Heart left ventricle (tissue), 16 donors: ENCODE results near the gene SHISA4. TPM values are rescaled to one million over a fixed set of nuclear protein-coding genes. Genes with fewer than 3 reads are reported as not detected.

Experiments used
- ATAC-seq, 4 donors: fragments of 200-7000 bp; cut with Tn5 transposase; one replicate each; pipeline ENCODE4 v1.9.1; 2020 to 2022; ENCODE audit warnings: moderate library complexity in 4 of 4, mild to moderate bottlenecking in 3 of 4, moderate number of reproducible peaks in 1 of 4
- DNase-seq, 5 donors: peaks; one replicate each; pipeline ENCODE4 v3.0.0-alpha.2; 2020
- H3K27ac ChIP-seq, 12 donors: fragments of 200-600 bp; sonication (generic) in 4 of 12; one replicate each; pipeline versions ENCODE4 v1.5.0 to v1.8.0; 2016 to 2022; ENCODE audit warnings: mild to moderate bottlenecking in 2 of 12
- H3K27me3 ChIP-seq, 9 donors: fragments of 200-600 bp; sonication (generic) in 2 of 9; one replicate each; pipeline versions ENCODE4 v1.5.1 to v1.8.0; 2016 to 2022; ENCODE audit warnings: mild to moderate bottlenecking in 3 of 9
- H3K36me3 ChIP-seq, 9 donors: fragments of 200-600 bp; sonication (generic) in 2 of 9; one replicate each; pipeline versions ENCODE4 v1.5.0 to v1.8.0; 2018 to 2022; ENCODE audit warnings: mild to moderate bottlenecking in 2 of 9
- H3K4me1 ChIP-seq, 12 donors: fragments of 200-600 bp; sonication (generic) in 4 of 12; one replicate each; pipeline versions ENCODE4 v1.5.0 to v1.8.0; 2016 to 2022; ENCODE audit warnings: mild to moderate bottlenecking in 3 of 12
- H3K4me3 ChIP-seq, 12 donors: fragments of 200-600 bp; sonication (generic) in 4 of 12; one replicate each; pipeline versions ENCODE4 v1.5.0 to v1.8.0; 2017 to 2022; ENCODE audit warnings: mild to moderate bottlenecking in 9 of 12, moderate library complexity in 4 of 12
- H3K9me3 ChIP-seq, 12 donors: fragments of 200-600 bp; sonication (generic) in 4 of 12; one replicate each; pipeline versions ENCODE4 v1.5.0 to v1.8.0; 2016 to 2022; ENCODE audit warnings: mild to moderate bottlenecking in 1 of 12
- CTCF ChIP-seq, 12 donors: fragments of 200-600 bp; sonication (generic) in 4 of 12; IDR thresholded peaks; one replicate each; pipeline versions ENCODE4 v1.5.0 to v1.8.0; 2018 to 2022; ENCODE audit warnings: antibody characterized with exemption in 12 of 12, mild to moderate bottlenecking in 5 of 12
- POLR2A ChIP-seq, 2 donors: fragments of 450-650 bp; IDR thresholded peaks; one replicate each; pipeline ENCODE4 v1.6.1; 2017; ENCODE audit warnings: antibody characterized with exemption in 2 of 2, mild to moderate bottlenecking in 2 of 2, moderate library complexity in 2 of 2
- WGBS, 4 donors: extraction: QIAGEN DNeasy Blood & Tissue Kit in 2 of 4; methylation state at CpG; one replicate each; pipeline versions ENCODE4 v1.1.5 to v1.1.7; 2013 to 2018; 5-methylcytosine and 5-hydroxymethylcytosine counted together
- intact Hi-C, 10 donors: fragments of 100-400 bp; cut with DNase I; formaldehyde crosslinking; loops; one replicate each; pipeline versions ENCODE4 v1.11.1 to v1.14.2; 2022
- polyA plus RNA-seq, 2 donors: library from polyadenylated mRNA; stranded (reverse); fragments of 200-250 nt; gene quantifications; one replicate each; pipeline ENCODE4 v1.2.3, GENCODE V29; 2013
- total RNA-seq, 9 donors: library from RNA; depleted of rRNA in 2 of 9; stranded (reverse); fragments of >200 nt in 2 of 9; fragmentation: NEBNext Ultra II Directional in 3 of 9; extraction: Animal tissue kit (Norgen Biotek cat#: 25700) in 3 of 9; gene quantifications; one replicate each; pipeline versions ENCODE4 v1.1.0 to v1.2.4, GENCODE V29; 2016 to 2023
- donor health status: ischemic (EF 13 %, LVEDD 7.1; RV severe dilation, severe dysfunction).
- donor health status: healthy with polysubstance abuse.
- donor health status: DM: no; HTN: yes; CAD: no.
- donor health status: DM: no; HTN: no; CAD: no.
- donor health status: ischemic (EF 25% LVEDD 6.9; RV normal size, moderate dysfunction).
- donor health status: ischemic (EF 25% LVEDD 5.7; RV mildly dilated, moderate dysfunction).
- donor health status: healthy.
- donor health status: DM: yes; HTN: yes; CAD: no.
- donor health status: ischemic (EF 35%, LVEDD 5.7; RV mildly dilated, moderate dysfunction).
- donor health status: nonischemic (EF 11% LVEDD 7.7; RV severe dilation, severe dysfunction).
- donor health status: DM: yes; HTN: yes; CAD: no.
- donor health status: PGD.
- donor health status: ischemic (EF 29% LVEDD 5.4; RV normal size, mild dysfunction).
- donor health status: nonischemic (EF 23%, LVEDD 6.1; RV moderate dilation, normal function).

Gene SHISA4
- total and polyA plus RNA-seq, 11 donors, result 53.2 to 262 (median 120) TPM

- Histone ChIP-seq H3K36me3 (no peaks in the 10 kb centered on the region), H3K27me3 (no peaks in the 10 kb centered on the region), H3K9me3 (no peaks in the 10 kb centered on the region), H3K4me3 (no peak overlapping the region), H3K27ac (peak overlapping the region in 1 of 12 donors; percentile 92), H3K4me1 (peaks cover 0 to 20% (median 6%) of the 10 kb centered on the region in 12 donors)
- WGBS, 4 donors, result 68 to 80% (median 74%) methylated on average over 4 of the region's 4 CpGs
- ATAC-seq (no peak), DNase-seq (no peak)
- intact Hi-C loops, result no loop called here
- no peak for TF ChIP-seq CTCF (IDR thresholded peaks at IDR 0.05)
- TF ChIP-seq POLR2A (IDR thresholded peaks at IDR 0.05), result no peak
These were observed 23.3 kb downstream of the SHISA4 start for GRCh38 chr1:201911826-201912571.

DNA sequence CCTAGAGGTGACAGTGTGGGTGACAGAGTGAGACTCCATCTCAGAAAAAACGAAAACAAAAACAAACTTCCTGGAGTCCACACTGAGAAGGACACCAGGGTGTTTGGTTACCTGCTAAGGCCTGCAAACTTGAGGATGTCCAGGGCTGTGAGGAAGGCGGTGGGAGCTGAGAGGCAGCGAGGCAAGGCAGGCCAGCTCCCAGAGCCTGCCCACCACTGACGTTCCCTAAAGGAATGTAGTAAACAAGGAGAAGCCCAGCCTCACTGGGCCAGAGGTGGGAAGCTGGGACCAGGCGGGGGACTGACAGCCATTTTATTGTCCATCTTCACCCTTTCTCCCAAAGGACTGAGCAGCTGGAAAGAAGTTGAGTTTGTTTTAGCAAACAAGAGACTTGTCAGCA lies 24.1 kb downstream of the SHISA4 start:
- peaks cover 0 to 29% (median 13%) of the 10 kb centered on the region in 12 donors for H3K4me1 ChIP-seq
- peak overlapping the region in 4 of 12 donors; percentile 13 to 92 (median 48) for H3K27ac ChIP-seq
- WGBS, 4 donors, result 65 to 75% (median 73%) methylated on average over 5 of the region's 5 CpGs
- no peaks in the 10 kb centered on the region for H3K9me3 ChIP-seq
- TF ChIP-seq CTCF (IDR thresholded peaks at IDR 0.05) (no peak), POLR2A (IDR thresholded peaks at IDR 0.05) (no peak)
- no peak for ATAC-seq
- H3K36me3 ChIP-seq, result no peaks in the 10 kb centered on the region
- H3K27me3 ChIP-seq, result no peaks in the 10 kb centered on the region
- intact Hi-C loops, result no loop called here
- no peak overlapping the region for H3K4me3 ChIP-seq
- DNase-seq, result no peak

GRCh38 chr1:201914456-201915235 lies 25.9 kb downstream of the SHISA4 start:
- ATAC-seq, result no peak
- TF ChIP-seq CTCF (IDR thresholded peaks at IDR 0.05), result no peak
- no peak for TF ChIP-seq POLR2A (IDR thresholded peaks at IDR 0.05)
- Histone ChIP-seq H3K27me3 (no peaks in the 10 kb centered on the region), H3K27ac (peak overlapping the region in 1 of 12 donors; percentile 92), H3K9me3 (no peaks in the 10 kb centered on the region), H3K36me3 (no peaks in the 10 kb centered on the region), H3K4me1 (peaks cover 0 to 35% (median 18%) of the 10 kb centered on the region in 12 donors), H3K4me3 (no peak overlapping the region)
- 74 to 82% (median 78%) methylated on average over 13 to 14 of the region's 14 CpGs for WGBS, 4 donors
- intact Hi-C loops, result no loop called here
- DNase-seq, result no peak

DNA sequence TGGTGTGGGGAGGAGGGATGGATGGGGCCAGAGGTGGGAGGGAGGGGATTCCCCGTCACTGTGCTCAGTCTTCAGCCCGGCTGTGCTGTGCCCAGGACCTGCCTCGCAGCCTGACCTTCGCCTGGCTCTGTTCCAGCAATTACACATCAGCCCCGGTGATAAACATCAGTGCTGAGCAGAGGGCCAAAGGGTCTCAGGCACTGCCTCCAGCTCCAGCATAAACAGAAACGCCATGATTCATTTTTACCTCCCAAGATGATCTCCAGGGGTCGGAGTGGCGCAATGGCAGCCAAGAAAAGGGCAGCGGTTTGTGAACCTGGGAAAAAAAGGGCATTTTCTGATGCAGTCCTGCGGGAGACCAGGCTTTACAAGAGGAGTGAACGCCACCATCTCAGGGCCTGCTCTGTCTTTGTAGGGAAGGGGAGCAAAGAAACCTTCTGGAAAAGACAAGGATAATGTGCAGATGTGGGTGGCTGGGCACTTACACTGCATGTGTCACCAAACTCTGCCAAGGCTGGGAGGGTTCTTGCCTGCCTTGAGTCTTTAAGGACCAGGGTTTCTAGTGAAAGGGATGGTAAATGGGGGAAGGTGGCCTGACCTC lies 28.1 kb downstream of the SHISA4 start:
- H3K36me3 ChIP-seq, result no peaks in the 10 kb centered on the region
- 33 to 49% (median 42%) methylated on average over 11 of the region's 11 CpGs for WGBS, 4 donors
- intact Hi-C loops, result no loop called here
- ATAC-seq, result peak; percentile 8 to 75 (median 57)
- no peaks in the 10 kb centered on the region for H3K9me3 ChIP-seq
- no peaks in the 10 kb centered on the region for H3K27me3 ChIP-seq
- TF ChIP-seq CTCF (IDR thresholded peaks at IDR 0.05) (no peak), POLR2A (IDR thresholded peaks at IDR 0.05) (no peak)
- DNase-seq, result peak in 2 of 5 donors; percentile 70 to 71
- no peak overlapping the region for H3K4me3 ChIP-seq
- H3K4me1 ChIP-seq, result peaks cover 0 to 37% (median 18%) of the 10 kb centered on the region in 12 donors
- H3K27ac ChIP-seq, result peak overlapping the region in 11 of 12 donors; percentile 40 to 92 (median 65)
